Esophagus squamous epithelium (tissue), 4 donors: ENCODE data around the gene MALRD1.

Experiments
- POLR2A ChIP-seq, 4 donors: fragments of 450-650 bp; IDR thresholded peaks; one replicate each; pipeline ENCODE4 v1.6.1; 2017; ENCODE audit warnings: antibody characterized with exemption in 4 of 4, mild to moderate bottlenecking in 4 of 4, moderate library complexity in 3 of 4
- TF ChIP-seq, protein P1 (sequence below), 6 experiments: fragments of 450-650 bp in 4 of 6; fragments of 200-600 bp in 2 of 6; sonication (generic) in 2 of 6; IDR thresholded peaks; one replicate each; pipeline ENCODE4 v1.5.1; 2016 to 2019; ENCODE audit warnings: antibody characterized with exemption in 6 of 6, mild to moderate bottlenecking in 4 of 6, moderate library complexity in 4 of 6

DNA sequence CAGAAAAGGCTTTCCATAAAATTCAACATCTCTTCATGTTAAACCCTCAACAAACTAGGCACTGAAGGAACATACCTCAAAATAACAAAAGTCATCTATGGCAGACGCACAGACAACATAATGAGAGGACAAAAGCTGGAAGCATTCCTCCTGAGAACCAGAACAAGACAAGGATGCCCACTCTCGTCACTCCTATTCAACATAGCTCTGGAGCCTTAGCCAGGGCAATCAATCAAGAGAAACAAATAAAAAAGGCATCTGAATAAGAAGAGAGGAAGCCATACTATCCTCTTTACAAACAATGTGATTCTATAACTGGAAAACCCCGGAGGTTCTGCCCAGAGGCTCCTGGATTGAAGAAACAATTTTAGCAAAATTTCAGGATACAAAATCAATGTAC, 251.0 kb downstream of the MALRD1 start:
- TF ChIP-seq, protein P1, sequence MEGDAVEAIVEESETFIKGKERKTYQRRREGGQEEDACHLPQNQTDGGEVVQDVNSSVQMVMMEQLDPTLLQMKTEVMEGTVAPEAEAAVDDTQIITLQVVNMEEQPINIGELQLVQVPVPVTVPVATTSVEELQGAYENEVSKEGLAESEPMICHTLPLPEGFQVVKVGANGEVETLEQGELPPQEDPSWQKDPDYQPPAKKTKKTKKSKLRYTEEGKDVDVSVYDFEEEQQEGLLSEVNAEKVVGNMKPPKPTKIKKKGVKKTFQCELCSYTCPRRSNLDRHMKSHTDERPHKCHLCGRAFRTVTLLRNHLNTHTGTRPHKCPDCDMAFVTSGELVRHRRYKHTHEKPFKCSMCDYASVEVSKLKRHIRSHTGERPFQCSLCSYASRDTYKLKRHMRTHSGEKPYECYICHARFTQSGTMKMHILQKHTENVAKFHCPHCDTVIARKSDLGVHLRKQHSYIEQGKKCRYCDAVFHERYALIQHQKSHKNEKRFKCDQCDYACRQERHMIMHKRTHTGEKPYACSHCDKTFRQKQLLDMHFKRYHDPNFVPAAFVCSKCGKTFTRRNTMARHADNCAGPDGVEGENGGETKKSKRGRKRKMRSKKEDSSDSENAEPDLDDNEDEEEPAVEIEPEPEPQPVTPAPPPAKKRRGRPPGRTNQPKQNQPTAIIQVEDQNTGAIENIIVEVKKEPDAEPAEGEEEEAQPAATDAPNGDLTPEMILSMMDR (IDR thresholded peaks at IDR 0.05): no peak
- TF ChIP-seq POLR2A (IDR thresholded peaks at IDR 0.05): no peak
